Globus pallidus (tissue), 1 donor: ENCODE data around the gene NPPB.
"Not testable (repeated sequence)": the region's sequence is repeated elsewhere in the genome, so short reads cannot be mapped to it uniquely, and the experiment has no call there.

Experiments
- DNase-seq: peaks from one replicate; pipeline ENCODE4 v3.0.0-alpha.2; 2015; ENCODE audit warnings: low spot score

Gene NPPB

GRCh38 chr1:11858613-11858967 is at the start of gene NPPB:
TSS of gene NPPB (minus strand) at chr1:11858945. CDS start at chr1:11858833, 112 bp downstream.
- no peak for DNase-seq

- peak; percentile 93 for DNase-seq
Observed at GRCh38 chr1:11908095-11908675, 49.4 kb upstream of the NPPB start.

GRCh38 chr1:11907275-11908094 is 48.7 kb upstream of the NPPB start:
- peak; percentile 93 for DNase-seq

GRCh38 chr1:11906870-11907269 is 48.1 kb upstream of the NPPB start:
- DNase-seq: no peak

- DNase-seq: no peak
Observed at GRCh38 chr1:11904978-11905377, 46.2 kb upstream of the NPPB start.

DNA sequence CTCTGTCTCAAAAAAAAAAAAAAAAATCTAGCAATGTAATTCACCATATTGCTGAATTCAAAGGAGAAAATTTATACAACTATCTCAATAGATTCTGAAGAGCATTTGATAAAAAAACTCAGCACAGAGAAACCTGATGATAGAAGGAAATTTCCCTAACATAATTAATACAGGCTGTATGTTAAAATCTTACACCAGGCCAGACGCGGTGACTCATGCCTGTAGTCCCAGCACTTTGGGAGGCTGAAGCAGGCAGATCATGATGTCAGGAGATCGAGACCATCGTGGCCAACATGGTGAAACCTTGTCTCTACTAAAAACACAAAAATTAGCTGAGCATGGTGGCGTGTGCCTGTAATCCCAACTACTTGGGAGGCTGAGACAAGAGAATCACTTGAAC is 45.4 kb upstream of the NPPB start:
- not testable (repeated sequence) for DNase-seq

GRCh38 chr1:11903210-11903609 is 44.5 kb upstream of the NPPB start:
- no peak for DNase-seq

GRCh38 chr1:11901446-11901845 is 42.7 kb upstream of the NPPB start:
- DNase-seq: not testable (repeated sequence)

- no peak for DNase-seq
Observed at GRCh38 chr1:11898831-11899467, 40.2 kb upstream of the NPPB start.

GRCh38 chr1:11898086-11898785 is 39.5 kb upstream of the NPPB start:
- DNase-seq: no peak

DNA sequence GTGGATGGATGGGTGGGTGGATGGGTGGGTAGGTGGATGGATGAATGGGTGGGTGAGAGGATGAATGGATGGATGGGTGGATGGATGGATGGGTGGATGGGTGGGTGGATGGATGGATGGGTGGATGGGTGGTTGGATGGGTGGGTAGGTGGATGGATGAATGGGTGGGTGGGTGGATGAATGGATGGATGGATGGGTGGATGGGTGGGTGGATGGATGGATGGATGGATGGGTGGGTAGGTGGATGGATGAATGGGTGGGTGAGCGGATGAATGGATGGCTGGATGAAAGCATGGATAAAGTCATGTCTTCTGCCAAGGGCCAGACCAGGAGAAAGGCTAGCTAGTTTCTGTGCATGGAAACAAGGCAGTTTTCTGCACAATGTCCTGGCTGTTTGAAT is 35.8 kb upstream of the NPPB start:
- not testable (repeated sequence) for DNase-seq

- no peak for DNase-seq
Observed at GRCh38 chr1:11893907-11894251, 35.1 kb upstream of the NPPB start.

GRCh38 chr1:11891433-11892186 is 32.9 kb upstream of the NPPB start:
- DNase-seq: no peak

DNA sequence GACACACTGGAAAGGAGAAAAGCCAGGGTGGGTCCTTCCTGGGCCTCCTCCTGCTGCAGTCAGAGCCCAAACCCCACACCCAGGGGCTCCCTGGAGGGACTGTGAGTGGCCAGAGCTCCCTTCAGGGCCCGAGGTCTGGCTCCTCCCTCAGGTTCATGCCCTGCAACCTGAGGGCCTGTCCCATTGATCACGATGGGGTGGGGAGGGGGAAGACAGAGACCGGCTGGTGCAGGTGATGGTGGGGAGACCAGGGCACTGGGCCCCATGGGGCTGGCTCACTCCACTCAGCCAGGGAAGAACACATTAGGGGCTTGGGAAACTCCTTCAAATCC is 30.1 kb upstream of the NPPB start:
- no peak for DNase-seq

- DNase-seq: no peak
Observed at GRCh38 chr1:11888206-11888876, 29.6 kb upstream of the NPPB start.

DNA sequence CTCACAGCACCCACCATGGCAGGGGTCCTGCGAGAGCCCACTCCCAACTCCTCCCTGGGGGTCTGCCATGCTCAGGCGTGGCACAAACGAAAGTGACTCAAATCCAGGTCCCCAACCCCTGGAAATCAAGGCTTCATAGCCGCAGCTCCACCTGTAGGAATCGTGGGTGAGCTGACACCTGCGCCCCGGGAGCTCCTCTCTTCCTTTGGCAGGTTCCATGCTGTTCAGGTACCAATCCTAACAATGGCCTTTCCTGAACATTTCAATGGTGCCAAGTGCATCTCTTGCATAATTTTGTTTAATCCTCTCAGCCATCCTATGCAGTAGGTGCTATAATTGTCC is 28.9 kb upstream of the NPPB start:
- DNase-seq: no peak

DNA sequence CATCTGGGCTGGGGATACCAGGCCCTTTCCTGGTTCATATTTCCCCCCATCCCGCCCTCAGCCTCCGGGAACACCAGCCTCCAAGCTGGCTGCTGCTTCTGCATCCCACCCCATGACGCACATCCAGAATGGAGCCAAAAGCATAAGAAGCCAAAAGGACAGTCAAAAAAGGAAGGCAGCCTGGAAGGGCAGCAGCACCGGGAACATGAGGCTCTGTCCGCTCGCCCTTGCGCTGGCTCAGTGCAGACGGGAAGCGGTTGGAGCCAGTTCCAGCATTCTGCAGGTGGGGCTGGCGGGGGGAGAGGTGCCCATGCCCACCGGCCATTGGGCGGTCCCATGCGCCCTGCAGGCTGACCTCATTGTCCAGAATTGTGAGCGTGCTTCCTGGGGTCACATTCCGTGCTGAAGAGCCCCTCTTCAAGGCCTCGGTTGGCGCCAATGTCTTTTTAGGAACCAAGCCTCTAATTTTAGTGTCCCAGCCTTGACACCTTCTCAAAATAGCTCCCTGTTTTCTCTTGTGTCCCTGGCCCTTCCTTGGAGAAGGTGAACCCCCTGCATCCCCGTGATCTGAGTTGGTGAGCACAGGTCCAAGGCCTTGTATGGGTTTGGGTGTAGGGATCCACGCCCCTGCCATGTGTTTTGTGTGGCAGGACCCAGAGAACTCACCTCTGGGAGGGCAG is 28.4 kb upstream of the NPPB start:
- no peak for DNase-seq

DNA sequence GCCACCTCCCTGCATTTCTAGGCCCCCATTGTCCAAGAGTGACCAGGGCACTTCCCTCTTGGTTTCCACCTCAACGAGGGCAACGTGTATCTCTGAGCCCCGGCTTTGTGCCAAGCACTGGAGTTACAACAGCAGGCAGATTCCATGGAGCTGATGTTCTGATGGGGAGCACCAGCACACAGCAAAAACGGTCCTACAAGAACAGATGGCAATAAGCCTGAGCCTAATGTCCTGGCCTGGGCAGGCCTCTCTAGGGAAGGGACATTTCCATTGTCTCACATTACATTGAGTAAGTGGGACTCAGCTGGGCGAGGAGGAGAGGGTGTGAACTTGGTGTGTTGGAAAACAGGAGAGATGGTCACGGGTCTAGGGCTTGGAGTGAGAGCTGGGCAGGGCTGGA is 27.2 kb upstream of the NPPB start:
- no peak for DNase-seq

GRCh38 chr1:11882814-11883538 is 24.2 kb upstream of the NPPB start:
- no peak for DNase-seq

DNA sequence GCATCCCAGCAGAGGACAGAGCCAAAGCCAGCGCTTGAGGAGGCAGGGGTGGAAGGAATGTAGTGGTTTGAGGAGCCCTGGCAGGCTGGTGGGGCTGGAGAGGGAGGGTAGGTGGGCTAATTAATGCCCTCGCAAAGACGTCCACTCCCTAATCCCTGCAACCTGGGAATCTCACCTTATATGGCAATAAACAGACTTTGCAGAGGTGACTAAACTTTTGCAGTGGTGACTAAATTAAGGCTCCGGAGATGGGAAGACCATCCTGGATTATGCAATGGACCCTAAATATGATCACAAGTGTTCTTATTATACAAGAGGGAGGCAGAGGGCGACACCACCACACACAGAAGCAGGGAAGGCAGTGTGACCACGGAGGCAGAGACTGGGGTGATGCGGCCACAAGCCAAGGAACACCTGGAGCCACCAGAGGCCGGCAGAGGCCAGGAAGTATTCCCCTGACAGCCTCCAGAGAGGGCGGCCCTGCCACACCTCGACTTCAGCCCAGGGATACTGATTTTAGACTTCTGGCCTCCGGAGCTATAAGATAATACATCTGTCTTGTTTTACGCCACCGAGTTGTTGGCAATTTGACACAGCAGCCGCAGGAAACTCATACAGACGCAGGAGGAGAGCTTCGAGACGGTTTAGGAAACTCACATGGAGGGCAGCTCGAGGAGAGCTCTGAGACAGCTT is 23.1 kb upstream of the NPPB start:
- DNase-seq: no peak
